GM12878 (cell line): ENCODE measurements around the gene C6orf89. TPM values are rescaled to one million over a fixed set of nuclear protein-coding genes. Genes with fewer than 3 reads are reported as not detected.

Experiments used
- ATAC-seq: fragments of 200-7000 bp; cut with Tn5 transposase; 3 replicates; pipeline ENCODE4 v1.9.1; 2020; ENCODE audit warnings: mild to moderate bottlenecking, moderate library complexity
- BruUV-seq: library from RNA; stranded (reverse); fragments of 400-500 nt; replicated peaks from 2 replicates; lab custom pipeline; 2021; lab: Mats Ljungman, UMichigan
- CTCF ChIA-PET: fragments of 300-600 bp; sonication (Branson Sonifier 250); formaldehyde crosslinking; extraction: SDS; loops from one replicate; lab custom pipeline; 2021; ENCODE audit warnings: inconsistent platforms; lab: Yijun Ruan, JAX
- POLR2A ChIA-PET: fragments of 350-600 bp; formaldehyde crosslinking; extraction: SDS; loops from one replicate; lab custom pipeline; 2021; ENCODE audit warnings: inconsistent platforms; lab: Charles Lee
- RAD21 ChIA-PET: fragments of 300-600 bp; sonication (Branson Sonifier 250); formaldehyde crosslinking; loops from one replicate; lab custom pipeline; 2023; ENCODE audit warnings: antibody characterized with exemption; ENCODE audit not compliant: unreplicated experiment; lab: Charles Lee
- SMC1A ChIA-PET: fragments of 300-600 bp; sonication (Branson Sonifier 250); formaldehyde crosslinking; loops from one replicate; lab custom pipeline; 2023; ENCODE audit not compliant: unreplicated experiment, uncharacterized antibody; lab: Charles Lee
- DNase-seq: peaks from one replicate; pipeline ENCODE4 v3.0.0-alpha.2; 2011; ENCODE audit warnings: low read depth, low spot score
- FAIRE-seq: peaks from 3 replicates; lab custom pipeline; 2011; peaks lifted over from hg19 to GRCh38; lab: Jason Lieb, UNC
- H2AFZ ChIP-seq: 2 replicates; pipeline ENCODE4 v1.6.0; 2011; ENCODE audit warnings: low read depth, low read length, control low read depth; ENCODE audit not compliant: control insufficient read depth
- H3K27ac ChIP-seq: 2 replicates; pipeline ENCODE4 v1.5.1; 2011; ENCODE audit warnings: control low read depth; ENCODE audit not compliant: control insufficient read depth, insufficient read depth
- H3K27me3 ChIP-seq, 2 experiments: replicated peaks in 1 of 2; 2 replicates each; pipeline versions ENCODE4 v1.6.0 to v1.6.1; 2011; ENCODE audit warnings: low read length in 1 of 2; ENCODE audit not compliant: control insufficient read depth in 2 of 2, insufficient read depth in 2 of 2
- H3K36me3 ChIP-seq, 2 experiments: 2 replicates each; pipeline ENCODE4 v1.5.1; 2011; ENCODE audit warnings: low read length in 1 of 2; ENCODE audit not compliant: control insufficient read depth in 2 of 2, insufficient read depth in 2 of 2
- H3K4me1 ChIP-seq: 2 replicates; pipeline ENCODE4 v1.6.1; 2011; ENCODE audit warnings: mild to moderate bottlenecking, low read length, moderate library complexity, mixed read lengths; ENCODE audit not compliant: control insufficient read depth, insufficient read depth
- H3K4me2 ChIP-seq: 2 replicates; pipeline ENCODE4 v1.6.0; 2011; ENCODE audit warnings: control low read depth; ENCODE audit not compliant: control insufficient read depth, insufficient read depth
- H3K4me3 ChIP-seq: fragments of 200-600 bp; sonication (generic); 2 replicates; pipeline ENCODE4 v1.5.1; 2016
- H3K79me2 ChIP-seq: 2 replicates; pipeline ENCODE4 v1.6.0; 2011; ENCODE audit warnings: low read length; ENCODE audit not compliant: control insufficient read depth, insufficient read depth
- H3K9ac ChIP-seq: 2 replicates; pipeline ENCODE4 v1.8.0; 2011; ENCODE audit warnings: low read length, control low read depth, mixed read lengths; ENCODE audit not compliant: control insufficient read depth, insufficient read depth
- H3K9me3 ChIP-seq: replicated peaks from 3 replicates; pipeline ENCODE4 v1.5.1; 2011; ENCODE audit warnings: mild to moderate bottlenecking, low read length; ENCODE audit not compliant: control insufficient read depth, insufficient read depth
- H4K20me1 ChIP-seq: 2 replicates; pipeline ENCODE4 v1.6.0; 2011; ENCODE audit not compliant: control insufficient read depth, insufficient read depth
- CBFB ChIP-seq: IDR thresholded peaks from 2 replicates; pipeline ENCODE4 v1.6.1; 2016; ENCODE audit warnings: antibody characterized with exemption, low read depth
- HDGF ChIP-seq: fragments of 450-650 bp; IDR thresholded peaks from 2 replicates; pipeline ENCODE4 v1.6.1; 2016; ENCODE audit warnings: antibody characterized with exemption
- MEF2A ChIP-seq: IDR thresholded peaks from 2 replicates; pipeline ENCODE4 v1.6.1; 2011; ENCODE audit warnings: low read depth, mild to moderate bottlenecking, low read length, moderate library complexity; ENCODE audit not compliant: insufficient read depth
- MTA2 ChIP-seq: fragments of 450-650 bp; IDR thresholded peaks from 2 replicates; pipeline ENCODE4 v1.6.1; 2016; ENCODE audit warnings: low read depth, mild to moderate bottlenecking, moderate library complexity
- MXI1 ChIP-seq: fragments of 150-350 bp; IDR thresholded peaks from 2 replicates; pipeline ENCODE4 v1.6.1; 2011; ENCODE audit warnings: low read depth, mild to moderate bottlenecking, inconsistent platforms, low read length, improper control_type of control experiment
- NFIC ChIP-seq: IDR thresholded peaks from 2 replicates; pipeline ENCODE4 v1.6.1; 2012; ENCODE audit warnings: low read depth, mild to moderate bottlenecking, inconsistent platforms, low read length, moderate library complexity
- NFYB ChIP-seq: IDR thresholded peaks from 2 replicates; pipeline ENCODE4 v1.6.1; 2011; ENCODE audit warnings: low read depth, mild to moderate bottlenecking, low read length, improper control_type of control experiment, moderate library complexity; ENCODE audit not compliant: insufficient read depth
- PML ChIP-seq: IDR thresholded peaks from 2 replicates; pipeline ENCODE4 v1.6.1; 2012; ENCODE audit warnings: low read length, inconsistent platforms
- POLR2AphosphoS2 ChIP-seq: IDR thresholded peaks from 2 replicates; pipeline ENCODE4 v1.6.1; 2011; ENCODE audit warnings: low read depth, mild to moderate bottlenecking, low read length, improper control_type of control experiment, moderate library complexity
- RAD21 ChIP-seq: IDR thresholded peaks from 2 replicates; pipeline ENCODE4 v1.6.1; 2011; ENCODE audit warnings: mild to moderate bottlenecking, low read depth, low read length, moderate library complexity; ENCODE audit not compliant: insufficient read depth
- RCOR1 ChIP-seq: conservative IDR thresholded peaks from 2 replicates; pipeline ENCODE4 v1.6.1; 2012; ENCODE audit warnings: low read depth, low read length, improper control_type of control experiment
- SIN3A ChIP-seq: IDR thresholded peaks from 2 replicates; pipeline ENCODE4 v1.6.1; 2012; ENCODE audit warnings: low read depth, low read length, improper control_type of control experiment
- SKIL ChIP-seq: fragments of 450-650 bp; IDR thresholded peaks from 2 replicates; pipeline ENCODE4 v1.6.1; 2017; ENCODE audit warnings: mild to moderate bottlenecking, low read depth, inconsistent platforms; ENCODE audit not compliant: poor library complexity, severe bottlenecking
- WGBS: methylation state at CpG from one replicate; pipeline ENCODE4 v1.1.6; 2016; ENCODE audit warnings: low lambda C conversion rate; ENCODE audit not compliant: insufficient replicate concordance, insufficient coverage; ENCODE audit errors: missing lambda C conversion rate; 5-methylcytosine and 5-hydroxymethylcytosine counted together
- in situ Hi-C: fragments of 300-500 bp; cut with MboI; formaldehyde crosslinking; loops from 9 replicates; pipeline ENCODE4 v1.14.3; 2018; ENCODE audit warnings: mixed read lengths
- intact Hi-C: fragments of 100-400 bp; cut with micrococcal nuclease; formaldehyde crosslinking; loops from one replicate; pipeline ENCODE4 v1.14.2; 2022; ENCODE audit not compliant: unreplicated experiment
- polyA plus RNA-seq, 11 experiments: library from polyadenylated mRNA; depleted of rRNA in 4 of 11; unstranded in 6 of 11; stranded (reverse) in 5 of 11; fragments of >200 nt; fragmentation: Nextera tagmentation in 4 of 11; fragmentation: Illumina TruSeq in 1 of 11; extraction: Ambion mirVana in 4 of 11; extraction: Trizol in 1 of 11; gene quantifications; 1 replicate in 1 of 11; 2 replicates in 10 of 11; pipeline versions ENCODE4 v1.2.1 to v1.2.3, GENCODE V29; 2011 to 2016; ENCODE audit warnings: inconsistent platforms in 2 of 11, missing spikeins in 2 of 11, low read depth in 1 of 11
- total RNA-seq, 4 experiments: library from RNA; depleted of rRNA in 3 of 4; stranded (reverse); fragments of >200 nt in 3 of 4; fragmentation: Illumina TruSeq in 1 of 4; extraction: Trizol in 1 of 4; gene quantifications; 2 replicates each; pipeline versions ENCODE4 v1.2.1 to v1.2.3, GENCODE V29; 2013 to 2021
- TF ChIP-seq, protein P1 (sequence below): fragments of 450-650 bp; formaldehyde crosslinking; IDR thresholded peaks from 2 replicates; pipeline ENCODE4 v1.4.0; 2022; ENCODE audit warnings: mild to moderate bottlenecking, moderate library complexity

Gene C6orf89
- total and polyA plus RNA-seq, 10 of the 15 experiments (the other 5 are each of a cell fraction or from before 2014, with no cell fraction given) = 10.8 to 42.7 (median 28.6) TPM

DNA sequence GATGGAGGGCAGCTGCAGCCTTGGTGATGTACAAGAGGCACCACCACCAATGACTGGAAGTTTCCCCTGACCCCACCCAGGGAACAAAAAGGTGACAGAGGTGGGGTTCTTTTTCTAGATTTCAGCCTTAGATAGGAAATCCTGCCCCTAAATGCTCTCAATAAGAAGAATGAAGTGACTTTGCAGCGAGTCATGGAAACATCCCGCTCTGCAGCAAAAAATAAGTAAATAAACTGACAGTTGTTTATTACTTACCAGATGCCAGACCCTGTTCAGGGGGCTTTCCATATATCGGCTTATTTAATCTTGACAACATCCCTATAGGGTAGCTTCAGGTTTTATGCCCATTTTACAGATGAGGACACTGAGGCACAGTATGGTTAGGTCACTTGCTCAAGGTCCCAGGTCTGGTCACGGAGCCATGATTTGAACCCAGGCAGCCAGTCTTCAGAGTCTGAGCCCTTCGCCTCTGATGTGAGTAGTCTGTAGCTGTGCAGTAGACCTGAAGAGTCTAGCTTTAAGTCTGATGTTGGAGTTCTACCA is 19.2 kb downstream of the C6orf89 start (continued):
- TF ChIP-seq, protein P1, sequence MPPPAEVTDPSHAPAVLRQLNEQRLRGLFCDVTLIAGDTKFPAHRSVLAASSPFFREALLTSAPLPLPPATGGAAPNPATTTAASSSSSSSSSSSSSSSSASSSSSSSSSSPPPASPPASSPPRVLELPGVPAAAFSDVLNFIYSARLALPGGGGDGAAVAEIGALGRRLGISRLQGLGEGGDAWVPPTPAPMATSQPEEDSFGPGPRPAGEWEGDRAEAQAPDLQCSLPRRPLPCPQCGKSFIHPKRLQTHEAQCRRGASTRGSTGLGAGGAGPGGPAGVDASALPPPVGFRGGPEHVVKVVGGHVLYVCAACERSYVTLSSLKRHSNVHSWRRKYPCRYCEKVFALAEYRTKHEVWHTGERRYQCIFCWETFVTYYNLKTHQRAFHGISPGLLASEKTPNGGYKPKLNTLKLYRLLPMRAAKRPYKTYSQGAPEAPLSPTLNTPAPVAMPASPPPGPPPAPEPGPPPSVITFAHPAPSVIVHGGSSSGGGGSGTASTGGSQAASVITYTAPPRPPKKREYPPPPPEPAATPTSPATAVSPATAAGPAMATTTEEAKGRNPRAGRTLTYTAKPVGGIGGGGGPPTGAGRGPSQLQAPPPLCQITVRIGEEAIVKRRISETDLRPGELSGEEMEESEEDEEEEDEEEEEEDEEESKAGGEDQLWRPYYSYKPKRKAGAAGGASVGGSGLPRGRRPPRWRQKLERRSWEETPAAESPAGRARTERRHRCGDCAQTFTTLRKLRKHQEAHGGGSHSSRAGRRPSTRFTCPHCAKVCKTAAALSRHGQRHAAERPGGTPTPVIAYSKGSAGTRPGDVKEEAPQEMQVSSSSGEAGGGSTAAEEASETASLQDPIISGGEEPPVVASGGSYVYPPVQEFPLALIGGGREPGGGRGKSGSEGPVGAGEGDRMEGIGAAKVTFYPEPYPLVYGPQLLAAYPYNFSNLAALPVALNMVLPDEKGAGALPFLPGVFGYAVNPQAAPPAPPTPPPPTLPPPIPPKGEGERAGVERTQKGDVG (CRISPR knock-in tag) = no peak
- TF ChIP-seq RCOR1 (no peak), CBFB (no peak), MTA2 (no peak), NFIC (no peak), POLR2AphosphoS2 (no peak), MEF2A (no peak), SIN3A (no peak)

DNA sequence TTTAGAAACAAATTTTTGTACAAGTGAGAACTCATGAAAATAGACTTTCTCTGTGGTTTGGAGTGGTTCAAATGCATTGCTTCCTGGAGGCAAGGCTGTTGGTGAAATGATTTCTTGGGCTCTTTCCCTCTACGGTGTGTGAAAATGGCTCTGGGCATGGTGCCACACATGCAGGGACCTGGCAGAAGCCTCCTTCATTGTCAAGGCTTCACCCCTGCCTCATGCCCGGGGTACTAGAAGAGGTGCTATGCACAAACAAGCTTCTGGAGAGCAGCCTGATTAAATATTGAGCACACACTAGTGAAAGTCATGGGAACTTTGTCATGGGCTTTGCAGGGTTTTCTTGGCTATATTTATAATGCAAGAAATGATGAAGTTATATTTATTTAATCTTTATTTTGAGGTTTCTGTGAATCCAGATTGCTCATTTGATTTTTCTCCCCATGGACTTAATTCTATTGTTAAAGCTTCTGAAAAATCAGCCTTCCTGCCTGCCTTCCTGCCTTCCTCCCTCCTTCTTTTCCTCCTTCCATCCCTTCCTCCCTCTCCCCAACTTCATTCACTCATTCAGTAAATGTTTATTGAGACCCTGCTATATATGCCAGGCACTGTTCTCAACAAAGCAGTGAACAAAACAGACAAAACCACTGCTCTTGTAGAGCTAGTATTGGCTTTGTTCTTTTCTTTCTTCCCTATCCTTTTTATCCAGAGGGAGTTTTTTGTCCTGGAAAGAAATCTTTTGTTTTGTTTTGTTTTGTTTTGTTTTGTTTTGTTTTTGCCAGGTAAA is 21.0 kb downstream of the C6orf89 start:
- H3K27me3 ChIP-seq = no peaks in the 10 kb centered on the region
- BruUV-seq = no TSS peak
- POLR2A ChIA-PET = no interaction called here
- H3K4me3 ChIP-seq = no peak overlapping the region
- H3K9ac ChIP-seq = no peak overlapping the region
- H3K9me3 ChIP-seq = no peaks in the 10 kb centered on the region
- no peak overlapping the region for H2AFZ ChIP-seq
- 47% methylated on average over 2 of the region's 2 CpGs for WGBS
- SMC1A ChIA-PET = interaction anchor here (1.1 to 1.6 kb wide), 2 partner anchors 12 to 111 kb away, joined by 3 read pairs; no protein-coding TSS in a partner anchor
- no peaks in the 10 kb centered on the region for H3K79me2 ChIP-seq
- peaks cover 3 to 9% of the 10 kb centered on the region in 2 experiments; a peak in 3 of 4 replicates for H3K36me3 ChIP-seq
- no peak overlapping the region for H3K4me2 ChIP-seq
- intact Hi-C loops (no loop called here), in situ Hi-C loops (no loop called here)
- H3K4me1 ChIP-seq = peaks cover 3% of the 10 kb centered on the region
- DNase-seq = no peak
- H3K27ac ChIP-seq = no peak overlapping the region
- RAD21 ChIA-PET = no interaction called here
- no peak for ATAC-seq
- FAIRE-seq = no peak
- CTCF ChIA-PET = interaction anchor here (1.4 kb wide), 1 partner anchor 111 kb away, joined by 4 read pairs; no protein-coding TSS in a partner anchor
- H4K20me1 ChIP-seq = no peaks in the 10 kb centered on the region
- no peak for TF ChIP-seq MXI1
- no peak for TF ChIP-seq SKIL
- TF ChIP-seq HDGF = no peak
- TF ChIP-seq PML = no peak
- no peak for TF ChIP-seq NFYB
- TF ChIP-seq RAD21 = no peak
